T-helper 1 cell treated with Interleukin-12 subunit alpha and Interleukin-12 subunit beta and Interleukin-4 antibody, amounts not matched to agents 30 ng/mL and 1 ng/mL, for 36 hours (primary cell): Measurements from ENCODE around the gene ADAMTS19. TPM values are rescaled to one million over a fixed set of nuclear protein-coding genes. Genes with fewer than 3 reads are reported as not detected.
"Not testable (repeated sequence)": the region's sequence is repeated elsewhere in the genome, so short reads cannot be mapped to it uniquely, and the experiment has no call there.

Source experiments
- intact Hi-C: fragments of 100-400 bp; cut with micrococcal nuclease; formaldehyde crosslinking; loops from one replicate; pipeline ENCODE4 v1.15.1; 2024
- total RNA-seq: library from RNA; stranded (reverse); gene quantifications from 2 replicates; pipeline ENCODE4 v1.2.3, GENCODE V29; 2022

Gene ADAMTS19
- total RNA-seq, 1 donor from 2014 or later: not detected

DNA sequence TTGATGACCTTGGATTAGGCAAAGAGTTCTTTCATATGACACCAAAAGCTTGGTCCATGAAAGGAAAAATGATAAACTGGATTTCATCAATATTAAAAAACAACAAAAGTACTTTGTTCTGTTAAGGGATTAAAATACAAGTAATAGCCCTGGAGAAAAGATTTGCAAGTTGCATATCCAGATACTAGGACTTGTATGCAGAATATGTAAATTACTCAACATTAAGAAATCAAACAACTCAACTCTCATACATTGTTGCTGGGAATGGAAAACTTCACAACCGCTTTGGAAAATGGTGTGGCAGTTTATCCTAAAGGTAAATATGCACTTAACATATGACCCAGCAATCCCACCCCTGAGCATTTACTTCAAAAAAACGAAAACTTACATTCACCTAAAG lies 112.0 kb downstream of the ADAMTS19 start:
- intact Hi-C loops: no loop called here

DNA sequence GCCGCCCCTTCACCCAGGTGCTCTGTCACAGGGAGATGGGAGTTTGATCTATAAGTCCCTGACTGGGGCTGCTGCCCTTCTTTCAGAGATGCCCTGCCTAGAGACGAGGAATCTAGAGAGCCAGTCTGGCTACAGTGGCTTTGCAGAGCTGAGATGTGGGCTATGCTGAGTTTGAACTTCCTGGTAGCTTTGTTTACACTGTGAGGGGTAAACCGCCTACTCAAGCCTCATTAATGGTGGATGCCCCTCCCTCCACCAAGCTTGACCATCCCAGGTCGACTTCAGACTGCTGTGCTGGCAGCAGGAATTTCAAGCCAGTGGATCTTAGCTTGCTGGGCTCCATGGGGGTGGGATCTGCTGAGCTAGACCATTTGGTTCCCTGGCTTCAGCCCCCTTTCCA lies 124.4 kb downstream of the ADAMTS19 start:
- intact Hi-C loops: not testable (repeated sequence)

DNA sequence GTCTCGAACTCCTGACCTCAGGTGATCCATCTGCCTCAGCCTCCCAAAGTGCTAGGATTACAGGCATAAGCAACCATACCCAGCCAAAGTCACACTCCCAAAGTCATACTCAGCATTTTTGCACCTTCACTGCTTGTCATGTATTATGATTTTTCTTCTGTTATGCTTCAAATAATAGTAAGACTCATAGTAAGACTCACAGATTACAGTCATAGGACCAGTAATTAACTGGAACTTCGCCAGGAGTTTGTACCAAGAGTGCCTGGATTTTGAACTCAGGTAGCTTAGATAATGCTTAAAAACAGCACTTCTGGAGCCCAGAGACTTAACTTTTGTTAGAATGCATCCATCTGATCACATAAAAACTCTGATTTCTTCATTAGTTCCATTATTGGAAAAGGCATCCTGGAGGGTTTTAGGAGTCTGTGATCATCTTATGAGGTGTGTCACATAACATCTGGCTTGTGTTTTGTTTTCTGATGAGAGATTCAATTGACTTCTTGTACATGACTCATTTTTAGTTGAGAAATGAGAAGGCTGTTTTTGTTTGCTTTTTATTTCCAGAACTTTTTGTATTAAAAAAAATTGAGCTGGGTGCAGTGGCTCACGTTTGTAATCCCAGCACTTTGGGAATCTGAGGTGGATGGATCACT lies 131.5 kb downstream of the ADAMTS19 start:
- intact Hi-C loops: no loop called here

DNA sequence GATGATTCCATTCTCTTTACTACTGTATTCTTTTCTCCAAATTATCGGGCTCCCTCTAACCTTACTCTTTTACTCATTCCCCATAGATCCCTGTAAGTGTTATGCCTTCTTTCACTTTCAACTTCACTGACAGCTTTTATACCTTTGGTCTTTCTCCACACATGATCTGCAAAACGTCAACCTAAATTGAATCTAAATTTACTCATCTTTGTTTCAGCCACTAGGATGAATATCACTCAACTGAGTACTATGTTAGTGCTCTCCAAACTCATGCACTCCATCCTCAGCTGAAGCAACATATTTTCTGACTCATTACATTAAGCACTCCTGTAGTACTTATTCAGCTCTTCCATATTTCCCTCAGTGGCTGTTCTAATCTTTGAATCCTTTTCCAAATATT lies 133.4 kb downstream of the ADAMTS19 start:
- intact Hi-C loops: no loop called here

DNA sequence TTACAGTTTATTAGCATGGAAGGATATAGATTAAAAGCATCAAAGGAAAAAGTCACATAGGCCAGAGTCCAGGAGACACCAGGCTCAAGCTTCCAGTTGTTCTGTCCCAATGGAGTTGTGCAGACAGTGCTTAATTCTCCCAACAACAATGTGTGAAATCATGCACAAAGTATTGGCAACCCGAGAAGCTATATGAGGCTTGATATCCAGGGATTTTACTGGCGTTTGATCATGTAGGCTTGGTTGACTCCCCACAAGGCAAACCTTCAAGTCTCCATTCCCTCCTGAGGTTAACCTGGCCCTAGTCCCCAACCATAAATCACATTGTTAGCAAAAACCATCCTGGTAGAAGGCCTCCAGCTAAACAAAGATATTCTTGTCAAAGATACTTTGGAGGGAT lies 141.5 kb downstream of the ADAMTS19 start:
- intact Hi-C loops: no loop called here

DNA sequence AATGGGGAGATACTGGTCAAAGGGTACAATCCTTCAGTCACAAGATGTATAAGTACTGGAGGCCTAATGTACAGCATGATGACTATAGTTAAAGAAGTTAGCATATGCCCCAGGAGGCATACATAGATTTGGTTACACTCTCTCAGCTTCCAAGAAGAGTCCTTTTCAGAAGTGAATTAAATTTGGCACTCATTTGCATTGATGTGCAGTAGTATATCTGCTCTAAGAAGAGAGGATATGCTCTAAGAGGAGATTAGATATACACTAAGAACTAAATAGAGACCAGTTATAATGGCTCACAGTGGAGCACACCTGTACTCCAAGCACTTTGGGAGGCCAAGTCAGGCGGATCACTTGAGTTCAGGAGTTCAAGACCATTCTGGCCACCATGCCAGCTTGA lies 148.3 kb downstream of the ADAMTS19 start:
- intact Hi-C loops: no loop called here

- intact Hi-C loops: no loop called here
Measured at GRCh38 chr5:129609710-129610109, 149.6 kb downstream of the ADAMTS19 start.

GRCh38 chr5:129616517-129616916 lies 156.4 kb downstream of the ADAMTS19 start:
- intact Hi-C loops: no loop called here

GRCh38 chr5:129617206-129617605 lies 157.1 kb downstream of the ADAMTS19 start:
- intact Hi-C loops: no loop called here

DNA sequence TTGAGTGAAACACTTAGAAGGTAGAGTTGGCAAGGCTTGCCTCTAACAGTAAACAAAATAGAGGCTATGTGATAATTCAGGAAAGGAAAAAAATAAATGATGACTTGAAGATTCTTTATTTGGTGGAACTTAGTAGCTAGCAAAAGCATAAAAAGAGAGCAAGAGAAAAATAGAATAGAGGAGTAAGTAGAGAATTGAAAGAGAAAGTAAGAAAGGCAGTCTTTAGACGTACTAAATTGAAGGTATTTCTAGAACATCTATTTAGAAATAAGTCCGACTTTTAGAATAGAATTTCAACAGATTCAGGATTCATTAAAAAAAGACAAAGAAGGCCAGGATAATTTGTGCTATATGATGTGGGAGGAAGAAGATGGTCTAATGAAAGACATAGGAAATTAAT lies 159.7 kb downstream of the ADAMTS19 start:
- intact Hi-C loops: no loop called here

- intact Hi-C loops: no loop called here
Measured at GRCh38 chr5:129622531-129622930, 162.4 kb downstream of the ADAMTS19 start.

GRCh38 chr5:129629575-129629974 lies 169.5 kb downstream of the ADAMTS19 start:
- intact Hi-C loops: no loop called here

GRCh38 chr5:129630101-129630500 lies 170.0 kb downstream of the ADAMTS19 start:
- intact Hi-C loops: no loop called here

GRCh38 chr5:129631961-129632360 lies 171.9 kb downstream of the ADAMTS19 start:
- intact Hi-C loops: no loop called here

- intact Hi-C loops: not testable (repeated sequence)
Measured at GRCh38 chr5:129637501-129637900, 177.4 kb downstream of the ADAMTS19 start.

GRCh38 chr5:129639331-129639730 lies 179.2 kb downstream of the ADAMTS19 start:
- intact Hi-C loops: no loop called here

DNA sequence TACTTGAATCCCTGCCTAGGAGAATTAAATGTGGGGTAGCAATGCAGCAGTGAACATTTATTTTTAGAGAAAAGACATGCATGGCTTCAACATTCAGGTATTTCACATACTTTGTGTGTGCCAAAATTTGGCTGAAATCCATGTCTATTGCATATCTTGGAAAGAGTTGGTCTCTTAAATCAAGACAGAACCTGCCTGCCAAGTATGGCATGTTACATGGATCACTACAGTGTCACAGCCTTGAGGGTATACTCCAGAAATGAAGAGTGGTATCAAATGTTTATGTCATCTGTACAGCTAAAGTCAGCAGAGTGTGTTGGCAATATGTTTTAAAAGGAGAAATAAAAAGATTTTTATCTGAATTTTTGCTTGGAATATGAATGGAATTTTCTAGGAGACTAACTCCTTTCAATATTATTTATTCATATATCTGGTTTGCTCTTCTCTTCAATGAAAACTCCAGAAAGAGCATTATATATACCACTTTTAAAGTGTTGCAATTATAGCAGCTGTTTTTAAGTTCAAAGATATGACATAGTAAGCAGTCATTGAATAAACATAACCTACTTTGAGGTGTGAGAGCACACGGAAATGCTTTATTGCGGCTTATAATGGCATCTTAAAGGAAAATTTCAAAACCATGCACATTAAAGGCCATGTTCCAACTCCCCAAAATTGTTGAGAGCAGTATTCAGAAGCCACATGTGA lies 192.4 kb downstream of the ADAMTS19 start:
- intact Hi-C loops: no loop called here

DNA sequence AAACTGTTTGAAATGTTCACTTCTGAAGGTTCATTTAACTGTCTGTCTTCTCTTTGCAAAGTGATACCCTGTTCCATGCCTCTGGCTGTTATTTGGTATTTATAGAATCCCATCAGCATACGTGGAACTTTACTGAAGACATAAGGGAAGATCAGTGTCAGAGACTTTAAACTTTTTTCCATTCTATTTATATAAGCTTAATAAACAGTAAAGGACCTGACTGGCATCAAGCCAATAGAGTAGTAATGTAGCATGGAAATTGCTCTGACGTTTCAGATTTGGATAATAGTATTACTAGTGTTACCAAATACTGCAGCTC lies 192.9 kb downstream of the ADAMTS19 start:
- intact Hi-C loops: no loop called here

- intact Hi-C loops: no loop called here
Measured at GRCh38 chr5:129653442-129653841, 193.3 kb downstream of the ADAMTS19 start.

DNA sequence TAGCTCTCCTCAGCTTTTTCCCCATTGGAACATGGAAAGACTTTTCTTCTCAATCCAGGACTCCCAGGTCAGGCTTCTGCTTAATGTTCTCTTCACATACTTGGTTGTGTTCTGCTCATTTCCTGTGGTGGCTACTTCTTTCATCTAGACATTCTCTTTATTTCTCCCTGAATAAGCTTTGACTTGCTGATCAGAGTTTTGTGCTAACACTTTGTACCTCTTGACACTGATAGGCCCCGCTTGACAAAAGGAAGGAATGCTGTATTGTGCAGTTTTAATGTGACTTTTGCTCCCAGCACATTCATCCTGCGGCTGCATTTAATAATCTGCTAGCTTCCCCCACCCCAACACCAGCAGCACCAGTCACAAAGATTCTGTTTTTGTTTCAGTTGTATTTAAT lies 196.9 kb downstream of the ADAMTS19 start:
- intact Hi-C loops: no loop called here

GRCh38 chr5:129658801-129659200 lies 198.7 kb downstream of the ADAMTS19 start:
- intact Hi-C loops: no loop called here

DNA sequence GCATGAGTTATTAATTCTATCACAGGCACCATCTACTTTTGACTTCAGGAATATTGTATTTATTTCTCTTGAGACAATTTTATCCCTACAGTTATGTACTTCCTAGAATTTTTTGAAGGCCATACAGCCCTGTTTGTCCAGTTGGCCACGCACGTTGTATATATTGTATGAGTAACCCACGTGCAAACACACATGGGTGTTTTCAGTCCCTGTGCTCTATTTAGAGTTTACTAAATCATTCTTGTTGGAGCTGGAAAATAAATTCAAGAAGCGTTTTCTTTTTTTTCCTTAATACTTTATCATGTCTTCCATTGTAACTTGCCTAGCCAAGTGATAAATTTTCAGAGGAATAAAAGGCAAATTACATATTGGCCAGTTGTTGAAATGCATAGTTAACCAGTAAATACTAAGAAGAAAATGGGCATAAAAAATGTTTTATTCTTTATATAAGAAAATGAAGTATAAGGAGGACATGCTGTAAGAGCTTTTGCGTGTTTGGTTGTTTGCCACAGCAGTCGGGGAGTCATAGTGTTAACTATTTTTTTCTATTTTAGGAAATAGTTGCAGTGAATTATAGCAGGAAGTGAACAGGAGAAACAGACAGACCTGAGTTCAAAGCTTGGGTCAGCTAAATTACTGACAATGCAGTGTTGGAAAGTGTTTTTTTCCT lies 201.4 kb downstream of the ADAMTS19 start:
- intact Hi-C loops: loop anchor here (10.0 kb wide), 1 partner anchor 1453 kb away; no protein-coding TSS in a partner anchor
